IMR-90 (cell line): Measurements from ENCODE around the gene DOCK2. TPM values are rescaled to one million over a fixed set of nuclear protein-coding genes. Genes with fewer than 3 reads are reported as not detected.

Experiments
- ATAC-seq: fragments of 200-7000 bp; cut with Tn5 transposase; 2 replicates; pipeline ENCODE4 v1.9.1; 2020; ENCODE audit warnings: low read depth, mild to moderate bottlenecking, moderate library complexity
- BruUV-seq: library from RNA; stranded (reverse); fragments of 400-500 nt; replicated peaks from 2 replicates; lab custom pipeline; 2021; lab: Mats Ljungman, UMichigan
- CTCF ChIA-PET: fragments of 300-600 bp; formaldehyde crosslinking; extraction: SDS; loops from one replicate; lab custom pipeline; 2021; ENCODE audit warnings: antibody characterized with exemption; lab: Yijun Ruan, JAX
- POLR2A ChIA-PET: fragments of 300-600 bp; sonication (Branson Sonifier 250); formaldehyde crosslinking; loops from one replicate; lab custom pipeline; 2022; ENCODE audit warnings: antibody characterized with exemption; ENCODE audit not compliant: unreplicated experiment; lab: Charles Lee
- DNase-seq: peaks from one replicate; pipeline ENCODE4 v3.0.0; 2013
- H2AFZ ChIP-seq: replicated peaks from 2 replicates; pipeline ENCODE3; 2013; ENCODE audit warnings: low read length, mild to moderate bottlenecking; ENCODE audit not compliant: poor library complexity
- H2AK5ac ChIP-seq: 2 replicates; pipeline ENCODE4 v1.6.1; 2013; ENCODE audit warnings: low read depth, low read length, inconsistent platforms
- H2AK9ac ChIP-seq: replicated peaks from 2 replicates; pipeline ENCODE3; 2013; ENCODE audit warnings: mild to moderate bottlenecking, low read depth, low read length, moderate library complexity; ENCODE audit not compliant: poor library complexity
- H2BK120ac ChIP-seq: 2 replicates; pipeline ENCODE4 v1.6.1; 2013; ENCODE audit warnings: low read depth, low read length, inconsistent platforms
- H2BK15ac ChIP-seq: 3 replicates; pipeline ENCODE4 v1.6.1; 2013; ENCODE audit warnings: low read depth, low read length, inconsistent platforms
- H2BK20ac ChIP-seq: 2 replicates; pipeline ENCODE4 v1.6.1; 2013; ENCODE audit warnings: low read depth, mild to moderate bottlenecking, inconsistent platforms, low read length, moderate library complexity
- H2BK5ac ChIP-seq: 2 replicates; pipeline ENCODE4 v1.6.1; 2013; ENCODE audit warnings: mild to moderate bottlenecking, low read depth, low read length, inconsistent platforms; ENCODE audit not compliant: poor library complexity, severe bottlenecking
- H3K14ac ChIP-seq: replicated peaks from 2 replicates; pipeline ENCODE4 v1.6.1; 2013; ENCODE audit warnings: low read depth, low read length, inconsistent platforms
- H3K18ac ChIP-seq: 2 replicates; pipeline ENCODE4 v1.6.1; 2013; ENCODE audit warnings: low read depth, low read length, control low read depth
- H3K23ac ChIP-seq: 2 replicates; pipeline ENCODE4 v1.6.1; 2013; ENCODE audit warnings: low read depth, low read length, inconsistent platforms
- H3K27ac ChIP-seq: 2 replicates; pipeline ENCODE4 v1.5.1; 2013; ENCODE audit warnings: mild to moderate bottlenecking, control low read depth, low read length; ENCODE audit not compliant: insufficient read depth
- H3K27me3 ChIP-seq: 2 replicates; pipeline ENCODE4 v1.6.1; 2013; ENCODE audit warnings: low read length; ENCODE audit not compliant: control insufficient read depth, insufficient read depth
- H3K36me3 ChIP-seq: 2 replicates; pipeline ENCODE4 v1.6.1; 2013; ENCODE audit warnings: low read length, mixed read lengths; ENCODE audit not compliant: control insufficient read depth, insufficient read depth
- H3K4ac ChIP-seq: 2 replicates; pipeline ENCODE4 v1.6.1; 2013; ENCODE audit warnings: low read depth, low read length, inconsistent platforms
- H3K4me1 ChIP-seq: 2 replicates; pipeline ENCODE4 v1.6.1; 2013; ENCODE audit warnings: low read length, mixed read lengths; ENCODE audit not compliant: control insufficient read depth, insufficient read depth
- H3K4me2 ChIP-seq: 2 replicates; pipeline ENCODE4 v1.6.1; 2013; ENCODE audit warnings: low read depth, mild to moderate bottlenecking, control low read depth, low read length, moderate library complexity
- H3K4me3 ChIP-seq: 2 replicates; pipeline ENCODE4 v1.5.1; 2013; ENCODE audit warnings: low read depth, mild to moderate bottlenecking, control low read depth, low read length, moderate library complexity; ENCODE audit not compliant: insufficient read depth
- H3K56ac ChIP-seq: 2 replicates; pipeline ENCODE4 v1.6.1; 2013; ENCODE audit warnings: low read length, inconsistent platforms; ENCODE audit not compliant: insufficient read depth; ENCODE audit errors: extremely low read depth
- H3K79me1 ChIP-seq, 2 experiments: 2 replicates each; pipeline ENCODE4 v1.6.1; 2013; ENCODE audit warnings: low read length in 2 of 2, inconsistent platforms in 1 of 2, low read depth in 1 of 2
- H3K9ac ChIP-seq: 2 replicates; pipeline ENCODE4 v1.6.1; 2013; ENCODE audit warnings: low read depth, low read length, control low read depth
- H3K9me1 ChIP-seq: 2 replicates; pipeline ENCODE4 v1.6.1; 2013; ENCODE audit warnings: low read length, inconsistent platforms; ENCODE audit not compliant: insufficient read depth
- H3K9me3 ChIP-seq: 2 replicates; pipeline ENCODE4 v1.6.1; 2013; ENCODE audit warnings: low read length; ENCODE audit not compliant: control insufficient read depth, insufficient read depth
- H4K20me1 ChIP-seq: 2 replicates; pipeline ENCODE4 v1.6.1; 2013; ENCODE audit warnings: low read length, inconsistent platforms; ENCODE audit not compliant: insufficient read depth
- H4K5ac ChIP-seq: 2 replicates; pipeline ENCODE4 v1.6.1; 2013; ENCODE audit warnings: mild to moderate bottlenecking, low read depth, low read length, control low read depth
- H4K8ac ChIP-seq, 2 experiments: 2 replicates each; pipeline ENCODE4 v1.6.1; 2013; ENCODE audit warnings: low read depth in 2 of 2, low read length in 2 of 2, control low read depth in 1 of 2, inconsistent platforms in 1 of 2
- H4K91ac ChIP-seq: 2 replicates; pipeline ENCODE4 v1.6.1; 2013; ENCODE audit warnings: low read depth, low read length, inconsistent platforms; ENCODE audit not compliant: insufficient read depth
- BHLHE40 ChIP-seq: fragments of 150-350 bp; IDR thresholded peaks from 2 replicates; pipeline ENCODE4 v1.6.1; 2016; ENCODE audit warnings: mild to moderate bottlenecking, low read depth, low read length
- CHD1 ChIP-seq: IDR thresholded peaks from 2 replicates; pipeline ENCODE4 v1.6.1; 2012; ENCODE audit warnings: low read depth, low read length, improper control_type of control experiment
- FOS ChIP-seq: fragments of 150-350 bp; IDR thresholded peaks from 2 replicates; pipeline ENCODE4 v1.6.1; 2016; ENCODE audit warnings: low read depth, low read length
- MAZ ChIP-seq: IDR thresholded peaks from 2 replicates; pipeline ENCODE4 v1.6.1; 2012; ENCODE audit warnings: low read depth, mild to moderate bottlenecking, low read length, improper control_type of control experiment, moderate library complexity, borderline replicate concordance
- MXI1 ChIP-seq: IDR thresholded peaks from 2 replicates; pipeline ENCODE4 v1.6.1; 2012; ENCODE audit warnings: low read depth, mild to moderate bottlenecking, low read length, moderate library complexity, borderline replicate concordance
- NFE2L2 ChIP-seq: fragments of 150-350 bp; IDR thresholded peaks from 2 replicates; pipeline ENCODE4 v1.6.1; 2016; ENCODE audit warnings: low read depth, mild to moderate bottlenecking, low read length
- POLR2A ChIP-seq: IDR thresholded peaks from 2 replicates; pipeline ENCODE4 v1.6.1; 2012; ENCODE audit warnings: mild to moderate bottlenecking, low read depth, low read length
- RAD21 ChIP-seq: IDR thresholded peaks from 2 replicates; pipeline ENCODE4 v1.6.1; 2012; ENCODE audit warnings: low read length, improper control_type of control experiment
- RCOR1 ChIP-seq: IDR thresholded peaks from 2 replicates; pipeline ENCODE4 v1.6.1; 2012; ENCODE audit warnings: mild to moderate bottlenecking, low read length, improper control_type of control experiment; ENCODE audit not compliant: insufficient replicate concordance
- SMC3 ChIP-seq: fragments of 150-350 bp; IDR thresholded peaks from 2 replicates; pipeline ENCODE4 v1.6.1; 2016; ENCODE audit warnings: low read depth, mild to moderate bottlenecking, antibody characterized with exemption, low read length, moderate library complexity
- WGBS, 2 experiments: methylation state at CpG; one replicate each; pipeline versions ENCODE4 v1.1.5 to v1.1.7; 2013; ENCODE audit warnings: missing lambda C conversion rate in 2 of 2; ENCODE audit not compliant: insufficient read length in 1 of 2; ENCODE audit errors: extremely low coverage in 2 of 2; 5-methylcytosine and 5-hydroxymethylcytosine counted together
- dilution Hi-C: fragments of 300-500 bp; cut with HindIII; formaldehyde crosslinking; loops from one replicate; pipeline ENCODE4 v1.14.3; 2018; ENCODE audit warnings: low sequenced_read_pairs; ENCODE audit not compliant: unreplicated experiment
- in situ Hi-C: fragments of 300-500 bp; cut with MboI; formaldehyde crosslinking; loops from 3 replicates; pipeline ENCODE4 v1.14.3; 2019; ENCODE audit warnings: low sequenced_read_pairs, inconsistent platforms, mixed read lengths
- intact Hi-C: fragments of 100-400 bp; cut with micrococcal nuclease; formaldehyde crosslinking; loops from 2 replicates; pipeline ENCODE4 v1.10.0; 2022
- polyA plus RNA-seq, 3 experiments: library from polyadenylated mRNA; depleted of rRNA; stranded (reverse); fragments of >200 nt; gene quantifications; 2 replicates each; pipeline ENCODE4 v1.2.3, GENCODE V29; 2012; ENCODE audit warnings: low replicate concordance in 1 of 3
- total RNA-seq: library from RNA; depleted of rRNA; stranded (reverse); fragments of >200 nt; gene quantifications from 2 replicates; pipeline ENCODE4 v1.2.3, GENCODE V29; 2012
- TF ChIP-seq, protein P1 (sequence below): conservative IDR thresholded peaks from 2 replicates; pipeline ENCODE4 v1.5.1; 2012; ENCODE audit warnings: mild to moderate bottlenecking, low read depth, low read length, improper control_type of control experiment
- TF ChIP-seq, protein P2 (sequence below): fragments of 150-350 bp; IDR thresholded peaks from 2 replicates; pipeline ENCODE4 v1.6.1; 2016; ENCODE audit warnings: low read depth, mild to moderate bottlenecking, low read length, moderate library complexity, borderline replicate concordance
- TF ChIP-seq, protein P3 (sequence below): fragments of 150-350 bp; IDR thresholded peaks from 2 replicates; pipeline ENCODE4 v1.6.1; 2017; ENCODE audit warnings: mild to moderate bottlenecking, antibody characterized with exemption, low read length, low read depth

The DOCK2 gene
- total and polyA plus RNA-seq, 2 of the 4 experiments (the other 2 are of a cell fraction): 0.72 to 3.0 TPM

DNA sequence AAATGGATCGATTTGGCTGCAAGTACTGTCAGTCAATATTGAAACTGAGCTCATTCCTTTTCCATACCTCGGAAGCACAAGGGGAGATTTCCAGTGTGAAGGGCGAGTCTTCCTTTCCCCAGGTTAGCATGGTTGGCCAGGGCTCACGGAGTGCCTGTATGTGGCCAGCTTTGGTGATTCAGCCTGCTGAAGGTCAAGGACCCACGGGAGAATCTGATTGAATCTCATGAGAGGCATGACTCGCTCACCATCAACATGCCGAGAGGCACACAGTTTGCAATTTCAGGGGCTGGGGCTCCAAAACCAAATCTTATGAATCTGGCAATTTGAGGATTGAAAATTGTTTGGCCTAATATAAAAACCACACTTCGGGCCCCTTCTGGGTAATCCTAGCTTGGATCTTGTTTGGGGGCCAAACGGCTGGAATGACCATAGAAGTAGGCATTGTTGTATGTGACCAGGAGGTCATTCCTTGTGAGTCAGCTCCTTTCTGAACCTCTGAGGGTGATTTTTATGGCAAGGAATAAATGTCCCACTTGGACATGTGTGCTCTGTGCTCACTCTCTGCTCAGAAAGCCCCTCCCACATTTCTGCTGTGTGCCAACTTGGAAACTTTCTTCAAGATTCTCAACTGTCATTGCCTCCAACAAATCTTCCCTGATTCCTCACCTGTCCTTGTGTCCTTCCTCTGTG lies 69.8 kb downstream of the DOCK2 start:
- in situ Hi-C loops: no loop called here
- intact Hi-C loops: loop anchor here (10.0 kb wide), 1 partner anchor 722 kb away; no protein-coding TSS in a partner anchor
- H4K20me1 ChIP-seq: no peaks in the 10 kb centered on the region
- H3K9ac ChIP-seq: no peak overlapping the region
- peak overlapping the region; percentile 19; the same call in 1 of the 2 replicates for H3K27ac ChIP-seq
- H3K18ac ChIP-seq: peak overlapping the region; percentile 90; the same call in 1 of the 2 replicates
- peak overlapping the region; percentile 79 for H2AK9ac ChIP-seq
- no peaks in the 10 kb centered on the region for H3K27me3 ChIP-seq
- no peaks in the 10 kb centered on the region; a peak in 1 of 4 replicates for H3K79me1 ChIP-seq
- peak overlapping the region; percentile 83 for H3K14ac ChIP-seq
- H3K23ac ChIP-seq: peak overlapping the region; percentile 79; the same call in 1 of the 2 replicates
- POLR2A ChIA-PET: interaction anchor here (0.6 kb wide), 1 partner anchor 272 kb away, joined by 3 read pairs; no protein-coding TSS in a partner anchor
- H3K4ac ChIP-seq: peak overlapping the region; percentile 86
- peak overlapping the region; percentile 65 for H2AFZ ChIP-seq
- 0% methylated on average over 1 of the region's 9 CpGs; no CpG with 5 or more reads in 1 of the 2 experiments for WGBS, 2 experiments
- no peak overlapping the region; the same call in 1 of the 2 replicates for H3K56ac ChIP-seq
- peak overlapping the region; percentile 88 for H2BK20ac ChIP-seq
- no peaks in the 10 kb centered on the region for H3K9me3 ChIP-seq
- H4K8ac ChIP-seq: peak overlapping the region; percentile 48 to 71; a peak in 3 of 4 replicates
- CTCF ChIA-PET: interaction anchor here (1.0 to 2.8 kb wide), 4 partner anchors 10 to 364 kb away, joined by 3 to 25 read pairs (median 4); partner anchors contain the start of gene INSYN2B
- peaks cover 25% of the 10 kb centered on the region for H3K4me1 ChIP-seq
- H3K9me1 ChIP-seq: peaks cover 18% of the 10 kb centered on the region
- no TSS peak for BruUV-seq
- peak overlapping the region; percentile 83 for H4K91ac ChIP-seq
- H4K5ac ChIP-seq: peak overlapping the region; percentile 72
- H2BK15ac ChIP-seq: peak overlapping the region; percentile 93
- H3K36me3 ChIP-seq: no peaks in the 10 kb centered on the region
- peak overlapping the region; percentile 76 for H2BK5ac ChIP-seq
- H3K4me3 ChIP-seq: no peak overlapping the region
- ATAC-seq (peak; percentile 70), DNase-seq (peak; percentile 86)
- peak overlapping the region; percentile 90 for H2BK120ac ChIP-seq
- peak overlapping the region; percentile 98 for H2AK5ac ChIP-seq
- dilution Hi-C loops: no loop called here
- H3K4me2 ChIP-seq: no peak overlapping the region; the same call in 1 of the 2 replicates
- TF ChIP-seq CHD1: no peak
- TF ChIP-seq BHLHE40: no peak
- TF ChIP-seq SMC3: no peak
- TF ChIP-seq, protein P1, sequence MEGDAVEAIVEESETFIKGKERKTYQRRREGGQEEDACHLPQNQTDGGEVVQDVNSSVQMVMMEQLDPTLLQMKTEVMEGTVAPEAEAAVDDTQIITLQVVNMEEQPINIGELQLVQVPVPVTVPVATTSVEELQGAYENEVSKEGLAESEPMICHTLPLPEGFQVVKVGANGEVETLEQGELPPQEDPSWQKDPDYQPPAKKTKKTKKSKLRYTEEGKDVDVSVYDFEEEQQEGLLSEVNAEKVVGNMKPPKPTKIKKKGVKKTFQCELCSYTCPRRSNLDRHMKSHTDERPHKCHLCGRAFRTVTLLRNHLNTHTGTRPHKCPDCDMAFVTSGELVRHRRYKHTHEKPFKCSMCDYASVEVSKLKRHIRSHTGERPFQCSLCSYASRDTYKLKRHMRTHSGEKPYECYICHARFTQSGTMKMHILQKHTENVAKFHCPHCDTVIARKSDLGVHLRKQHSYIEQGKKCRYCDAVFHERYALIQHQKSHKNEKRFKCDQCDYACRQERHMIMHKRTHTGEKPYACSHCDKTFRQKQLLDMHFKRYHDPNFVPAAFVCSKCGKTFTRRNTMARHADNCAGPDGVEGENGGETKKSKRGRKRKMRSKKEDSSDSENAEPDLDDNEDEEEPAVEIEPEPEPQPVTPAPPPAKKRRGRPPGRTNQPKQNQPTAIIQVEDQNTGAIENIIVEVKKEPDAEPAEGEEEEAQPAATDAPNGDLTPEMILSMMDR: no peak
- peak; percentile 64; the same call in 1 of the 2 replicates for TF ChIP-seq FOS
- no peak for TF ChIP-seq RAD21
- no peak for TF ChIP-seq NFE2L2
- no peak for TF ChIP-seq MXI1
- TF ChIP-seq RCOR1: no peak
- TF ChIP-seq, protein P2, sequence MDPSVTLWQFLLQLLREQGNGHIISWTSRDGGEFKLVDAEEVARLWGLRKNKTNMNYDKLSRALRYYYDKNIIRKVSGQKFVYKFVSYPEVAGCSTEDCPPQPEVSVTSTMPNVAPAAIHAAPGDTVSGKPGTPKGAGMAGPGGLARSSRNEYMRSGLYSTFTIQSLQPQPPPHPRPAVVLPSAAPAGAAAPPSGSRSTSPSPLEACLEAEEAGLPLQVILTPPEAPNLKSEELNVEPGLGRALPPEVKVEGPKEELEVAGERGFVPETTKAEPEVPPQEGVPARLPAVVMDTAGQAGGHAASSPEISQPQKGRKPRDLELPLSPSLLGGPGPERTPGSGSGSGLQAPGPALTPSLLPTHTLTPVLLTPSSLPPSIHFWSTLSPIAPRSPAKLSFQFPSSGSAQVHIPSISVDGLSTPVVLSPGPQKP: no peak
- TF ChIP-seq MAZ: 0 out of 2 replicates have a peak, but pooled peaks have one; percentile 17
- TF ChIP-seq, protein P3, sequence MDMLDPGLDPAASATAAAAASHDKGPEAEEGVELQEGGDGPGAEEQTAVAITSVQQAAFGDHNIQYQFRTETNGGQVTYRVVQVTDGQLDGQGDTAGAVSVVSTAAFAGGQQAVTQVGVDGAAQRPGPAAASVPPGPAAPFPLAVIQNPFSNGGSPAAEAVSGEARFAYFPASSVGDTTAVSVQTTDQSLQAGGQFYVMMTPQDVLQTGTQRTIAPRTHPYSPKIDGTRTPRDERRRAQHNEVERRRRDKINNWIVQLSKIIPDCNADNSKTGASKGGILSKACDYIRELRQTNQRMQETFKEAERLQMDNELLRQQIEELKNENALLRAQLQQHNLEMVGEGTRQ: no peak
- no peak for TF ChIP-seq POLR2A
